Omental fat pad (tissue), 4 donors: ENCODE results near the gene PAQR9. TPM values are rescaled to one million over a fixed set of nuclear protein-coding genes. Genes with fewer than 3 reads are reported as not detected.

ENCODE experiments used
- ATAC-seq: fragments of 150-250 bp; one replicate; pipeline ENCODE4 v1.9.1; 2016; ENCODE audit warnings: mild to moderate bottlenecking, moderate library complexity; ENCODE audit not compliant: low FRiP score
- DNase-seq: peaks from one replicate; pipeline ENCODE4 v3.0.0-alpha.2; 2019; ENCODE audit warnings: low spot score
- total RNA-seq, 4 donors: library from RNA; depleted of rRNA; stranded (reverse); fragments of >200 nt; gene quantifications; one replicate each; pipeline ENCODE4 v1.1.0, GENCODE V29; 2016
- TF ChIP-seq, protein P1 (sequence below), 3 donors: fragments of 450-650 bp; IDR thresholded peaks; one replicate each; pipeline ENCODE4 v1.5.1; 2016 to 2017; ENCODE audit warnings: antibody characterized with exemption in 3 of 3, mild to moderate bottlenecking in 3 of 3, moderate library complexity in 2 of 3

Gene PAQR9
- total RNA-seq, 4 donors from 2014 or later: 0.93 to 1.8 TPM; not detected in 2

DNA sequence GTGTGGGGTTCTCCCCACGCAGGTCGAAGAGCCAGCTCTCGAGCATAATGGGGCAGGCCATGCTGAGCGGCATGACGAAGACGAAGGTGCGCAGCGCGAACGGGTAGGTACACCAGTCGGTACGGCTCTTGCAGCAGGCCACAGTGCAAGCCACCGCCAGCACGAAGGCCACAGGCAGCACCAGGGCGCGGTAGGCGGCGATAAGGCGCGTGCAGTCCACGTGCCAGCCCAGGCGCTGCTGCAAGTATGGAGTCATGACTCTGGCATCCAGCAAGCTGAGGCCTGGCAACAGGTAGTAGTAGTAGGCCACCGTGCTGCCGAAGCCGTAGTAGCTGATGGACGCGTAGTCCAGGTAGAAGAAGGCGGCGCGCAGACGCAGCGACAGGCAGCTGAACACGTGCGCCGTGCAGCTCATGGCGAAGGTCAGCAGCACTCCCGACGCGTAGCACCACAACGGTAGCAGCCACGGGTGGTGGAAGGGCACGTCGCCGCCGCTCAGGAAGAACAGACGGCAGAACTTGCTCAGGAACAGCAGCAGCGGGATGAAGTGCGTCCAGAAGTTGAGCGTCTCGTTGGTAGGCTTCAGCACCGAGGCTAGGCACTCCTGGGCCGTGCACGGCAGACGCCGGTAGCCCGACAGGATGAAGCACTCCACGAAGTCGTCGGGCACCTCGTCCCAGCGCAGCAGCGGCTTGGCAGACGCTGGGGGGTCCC is 797 bp downstream of the PAQR9 start:
- DNase-seq: no peak
- peak; percentile 12 for ATAC-seq
- TF ChIP-seq, protein P1, sequence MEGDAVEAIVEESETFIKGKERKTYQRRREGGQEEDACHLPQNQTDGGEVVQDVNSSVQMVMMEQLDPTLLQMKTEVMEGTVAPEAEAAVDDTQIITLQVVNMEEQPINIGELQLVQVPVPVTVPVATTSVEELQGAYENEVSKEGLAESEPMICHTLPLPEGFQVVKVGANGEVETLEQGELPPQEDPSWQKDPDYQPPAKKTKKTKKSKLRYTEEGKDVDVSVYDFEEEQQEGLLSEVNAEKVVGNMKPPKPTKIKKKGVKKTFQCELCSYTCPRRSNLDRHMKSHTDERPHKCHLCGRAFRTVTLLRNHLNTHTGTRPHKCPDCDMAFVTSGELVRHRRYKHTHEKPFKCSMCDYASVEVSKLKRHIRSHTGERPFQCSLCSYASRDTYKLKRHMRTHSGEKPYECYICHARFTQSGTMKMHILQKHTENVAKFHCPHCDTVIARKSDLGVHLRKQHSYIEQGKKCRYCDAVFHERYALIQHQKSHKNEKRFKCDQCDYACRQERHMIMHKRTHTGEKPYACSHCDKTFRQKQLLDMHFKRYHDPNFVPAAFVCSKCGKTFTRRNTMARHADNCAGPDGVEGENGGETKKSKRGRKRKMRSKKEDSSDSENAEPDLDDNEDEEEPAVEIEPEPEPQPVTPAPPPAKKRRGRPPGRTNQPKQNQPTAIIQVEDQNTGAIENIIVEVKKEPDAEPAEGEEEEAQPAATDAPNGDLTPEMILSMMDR (IDR thresholded peaks at IDR 0.05): no peak

GRCh38 chr3:142962175-142962519 is 1.3 kb downstream of the PAQR9 start:
- DNase-seq: no peak

DNA sequence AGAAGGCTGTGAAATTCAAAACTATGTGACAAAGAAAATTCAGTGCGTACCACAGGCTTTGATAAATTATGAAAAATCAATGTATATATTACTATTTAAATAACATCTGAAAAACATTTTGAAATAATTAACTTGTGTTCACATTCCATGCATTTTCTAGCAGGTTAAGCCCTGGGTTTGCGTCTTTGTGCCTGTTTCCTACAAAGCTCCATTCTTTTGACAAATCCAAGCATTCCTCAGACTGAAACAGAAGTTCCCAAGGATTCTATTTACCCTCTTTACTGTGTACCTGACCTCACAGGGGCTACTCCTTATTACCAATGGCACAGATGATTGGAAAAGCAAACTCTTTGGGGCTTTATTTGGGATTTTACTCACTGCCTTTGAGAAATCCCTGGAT is 1.9 kb downstream of the PAQR9 start:
- DNase-seq (no peak), ATAC-seq (no peak)
- TF ChIP-seq, protein P1 (IDR thresholded peaks at IDR 0.05): no peak

More at GRCh38 chr3:142962175-142962519, 1.3 kb downstream of the PAQR9 start:
- no peak for ATAC-seq
- TF ChIP-seq, protein P1 (IDR thresholded peaks at IDR 0.05): no peak

GRCh38 chr3:142960322-142960850 is 3.1 kb downstream of the PAQR9 start:
- TF ChIP-seq, protein P1 (IDR thresholded peaks at IDR 0.05): no peak
- DNase-seq (no peak), ATAC-seq (no peak)

GRCh38 chr3:142958707-142959106 is 4.8 kb downstream of the PAQR9 start:
- ATAC-seq (peak; percentile 94), DNase-seq (no peak)
- TF ChIP-seq, protein P1 (IDR thresholded peaks at IDR 0.05): no peak

DNA sequence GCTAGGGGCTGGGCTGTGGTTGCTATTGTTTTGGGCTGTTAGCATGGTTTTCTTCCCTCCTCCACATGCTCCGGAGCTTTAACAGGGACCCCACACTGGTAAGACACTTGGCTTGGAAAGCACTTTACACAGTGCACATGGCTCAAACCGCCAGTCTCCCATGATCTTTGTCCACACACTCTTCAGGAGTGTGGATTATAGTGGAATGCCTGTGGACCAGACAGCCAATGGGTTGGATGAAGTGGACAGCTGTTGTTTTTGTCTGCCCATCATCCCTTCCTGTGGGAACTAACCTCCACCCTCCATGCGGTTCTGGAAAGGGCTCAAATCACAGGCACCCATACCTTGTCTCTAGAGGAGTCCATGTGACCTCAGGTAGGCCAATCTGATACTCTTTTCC is 10.0 kb downstream of the PAQR9 start:
- no peak for DNase-seq
- TF ChIP-seq, protein P1 (IDR thresholded peaks at IDR 0.05): no peak
- ATAC-seq: no peak
